NCI-H187 treated with DMSO at 0.1 percent for 48 hours (cell line): Measurements from ENCODE around the gene ATP1A4.

Source experiments
- DNase-seq: peaks from one replicate; lab custom pipeline; 2025; lab: John Stamatoyannopoulos, UW

The ATP1A4 gene

GRCh38 chr1:160228431-160228830, 77.0 kb downstream of the ATP1A4 start:
- DNase-seq, result no peak

- no peak for DNase-seq
Measured at GRCh38 chr1:160232911-160233310, 81.5 kb downstream of the ATP1A4 start.
